C4-2B (cell line): ENCODE results near the gene GID4.
A peak's percentile ranks its signal among the peaks of the same experiment; 100 is the strongest.

Experiments
- H3K27ac ChIP-seq: fragments of 450-650 bp; 2 replicates; pipeline ENCODE4 v1.5.1; 2017
- CTCF ChIP-seq: fragments of 450-650 bp; conservative IDR thresholded peaks from 2 replicates; pipeline ENCODE4 v1.5.1; 2017; ENCODE audit warnings: mild to moderate bottlenecking
- ZFX ChIP-seq: fragments of 450-650 bp; IDR thresholded peaks from 2 replicates; pipeline ENCODE4 v1.6.1; 2017

The GID4 gene

GRCh38 chr17:18043491-18043890 lies 4.3 kb downstream of the GID4 start:
- no peak overlapping the region for H3K27ac ChIP-seq
- TF ChIP-seq ZFX (no peak), CTCF (peak; percentile 57)

GRCh38 chr17:18044609-18045008 lies 5.4 kb downstream of the GID4 start:
- TF ChIP-seq CTCF: no peak
- no peak for TF ChIP-seq ZFX
- no peak overlapping the region for H3K27ac ChIP-seq

- no peak overlapping the region for H3K27ac ChIP-seq
- no peak for TF ChIP-seq CTCF
- TF ChIP-seq ZFX: no peak
These were observed 6.6 kb downstream of the GID4 start for GRCh38 chr17:18045691-18046350.

GRCh38 chr17:18055597-18055996 lies 16.4 kb downstream of the GID4 start:
- peak overlapping the region; percentile 12; the same call in 1 of the 2 replicates for H3K27ac ChIP-seq
- TF ChIP-seq ZFX (no peak), CTCF (no peak)

- peak overlapping the region; percentile 12; the same call in 1 of the 2 replicates for H3K27ac ChIP-seq
These were observed 17.0 kb downstream of the GID4 start for GRCh38 chr17:18056214-18056613.

GRCh38 chr17:18059283-18059682 lies 20.1 kb downstream of the GID4 start:
- H3K27ac ChIP-seq: no peak overlapping the region; the same call in 1 of the 2 replicates
- no peak for TF ChIP-seq ZFX
- no peak for TF ChIP-seq CTCF

More at GRCh38 chr17:18056214-18056613, 17.0 kb downstream of the GID4 start:
- TF ChIP-seq CTCF (no peak), ZFX (no peak)

GRCh38 chr17:18064053-18064452 lies 24.8 kb downstream of the GID4 start:
- H3K27ac ChIP-seq: no peak overlapping the region
- TF ChIP-seq CTCF (no peak), ZFX (no peak)
